NB4 (cell line): ENCODE measurements around the gene LANCL2.

Experiments used
- CTCF ChIP-seq: IDR thresholded peaks from one replicate; pipeline ENCODE4 v1.5.1; 2012; ENCODE audit warnings: low read depth, low read length
- MYC ChIP-seq: IDR thresholded peaks from 2 replicates; pipeline ENCODE4 v1.6.1; 2011; ENCODE audit warnings: low read depth, low read length
- POLR2A ChIP-seq: IDR thresholded peaks from 2 replicates; pipeline ENCODE4 v1.6.1; 2011; ENCODE audit warnings: mild to moderate bottlenecking; ENCODE audit not compliant: insufficient read length; ENCODE audit errors: extremely low read depth
- TF ChIP-seq, protein P1 (sequence below): IDR thresholded peaks from 2 replicates; pipeline ENCODE4 v1.6.1; 2011; ENCODE audit warnings: low read depth, low read length

DNA sequence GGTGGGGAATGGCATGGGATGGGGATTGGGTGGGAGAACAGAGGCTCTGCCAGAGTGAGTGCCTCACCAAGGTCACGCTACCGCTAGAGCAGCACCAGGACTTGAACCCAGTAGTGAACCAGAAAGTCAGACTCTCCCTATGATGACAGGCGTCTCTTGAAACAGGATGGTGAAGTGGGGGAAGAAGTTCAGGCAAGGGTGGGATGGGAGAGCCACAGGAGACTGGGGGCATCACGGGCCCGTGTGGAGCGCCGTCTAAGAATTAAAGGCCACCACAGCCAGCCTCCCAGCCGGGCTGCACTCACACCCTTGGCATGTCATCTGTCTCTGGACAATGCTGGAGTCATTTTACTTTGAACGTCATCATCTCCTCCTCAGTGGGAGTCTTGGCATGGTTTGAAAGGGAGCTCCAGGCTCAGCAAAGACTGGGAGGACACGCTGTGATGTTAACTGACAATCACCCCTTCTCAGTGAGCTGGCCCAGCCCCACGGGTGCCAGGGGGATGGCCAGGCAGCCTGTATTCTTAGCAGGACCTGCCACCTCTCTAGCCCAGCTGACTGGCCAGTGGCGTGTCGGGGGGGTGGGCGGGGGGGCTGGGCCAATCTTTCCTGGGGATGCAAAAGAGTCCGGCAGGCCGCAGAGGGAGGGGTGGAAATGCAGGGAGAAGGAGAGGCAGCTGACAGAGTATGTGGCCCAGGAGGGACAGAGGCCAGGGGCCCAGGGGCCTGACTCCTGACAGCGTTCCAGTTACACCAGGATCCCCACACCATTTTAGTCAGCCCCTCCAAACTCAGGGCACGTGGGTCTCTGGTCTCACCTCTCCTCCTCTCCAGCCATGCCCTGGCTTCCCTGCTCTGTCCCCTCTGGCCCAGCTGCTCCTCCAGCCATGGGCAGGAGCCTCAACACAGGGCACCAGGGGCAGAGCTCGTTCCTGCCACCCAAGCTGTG, 111.0 kb downstream of the LANCL2 start:
- no peak for TF ChIP-seq CTCF
- TF ChIP-seq, protein P1, sequence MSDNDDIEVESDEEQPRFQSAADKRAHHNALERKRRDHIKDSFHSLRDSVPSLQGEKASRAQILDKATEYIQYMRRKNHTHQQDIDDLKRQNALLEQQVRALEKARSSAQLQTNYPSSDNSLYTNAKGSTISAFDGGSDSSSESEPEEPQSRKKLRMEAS = no peak
- TF ChIP-seq POLR2A = no peak
- no peak for TF ChIP-seq MYC
